ENCODE results near the gene SMNDC1.
"Not testable (repeated sequence)": the region's sequence is repeated elsewhere in the genome, so short reads cannot be mapped to it uniquely, and the experiment has no call there.

SMNDC1 gene

DNA sequence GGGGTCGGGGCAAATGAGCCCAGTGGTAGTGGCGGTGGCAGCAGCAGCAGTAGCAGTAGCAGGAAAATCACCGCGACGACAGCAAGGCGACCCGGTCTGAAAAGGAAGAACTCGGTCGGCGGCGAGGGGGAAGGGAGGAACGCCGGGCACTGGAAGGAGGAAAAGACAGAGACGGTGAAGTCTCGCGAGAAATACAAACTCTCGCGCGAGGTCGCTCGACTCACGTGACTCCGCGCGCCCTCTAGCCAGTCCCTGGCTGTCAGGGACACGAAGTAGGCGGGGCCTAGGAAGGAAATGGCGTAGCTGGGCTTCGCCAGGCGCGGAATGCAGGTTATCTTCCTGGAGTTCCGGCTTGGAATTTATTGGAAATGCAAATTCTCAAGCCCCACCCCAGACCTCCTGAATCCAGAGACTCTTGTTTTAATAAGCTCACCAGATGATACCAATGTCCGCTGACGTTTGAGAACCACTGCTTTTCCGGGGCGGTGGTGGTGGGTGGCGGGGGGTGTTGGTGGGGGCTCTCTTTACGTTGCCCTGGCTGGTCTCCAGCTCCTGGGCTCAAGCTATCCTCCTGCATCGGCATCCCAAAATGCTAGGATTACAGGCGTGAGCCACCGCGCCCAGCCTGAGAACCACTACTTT lies at the start of gene SMNDC1:
TSS of gene SMNDC1 (minus strand) at position 141 of the 642 bp plus-strand sequence. CDS start 1,333 bp downstream, outside the sequence.
- DNase-seq, result peak; percentile 97

DNA sequence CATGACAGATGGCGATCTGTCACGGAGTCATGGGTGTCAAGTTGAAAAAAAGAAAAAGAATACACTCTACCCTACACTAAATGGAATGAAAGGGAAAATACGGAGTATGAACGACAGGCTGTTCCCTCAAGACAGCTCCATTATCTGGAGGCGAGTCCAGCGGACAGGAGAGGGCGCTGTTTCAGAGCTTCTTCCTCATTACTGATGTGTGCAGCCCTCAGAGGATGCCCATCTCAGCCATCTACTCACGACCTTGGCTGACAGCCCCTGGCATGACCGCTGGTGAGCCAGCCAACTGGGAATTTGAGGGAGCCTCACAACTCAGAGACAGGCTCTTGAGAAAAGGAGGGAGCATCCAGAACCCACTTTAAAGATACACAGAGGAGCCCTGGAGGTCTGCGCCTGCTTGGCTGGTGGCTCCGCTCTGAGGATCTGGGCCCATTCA lies 49.6 kb upstream of the SMNDC1 start:
- DNase-seq, result no peak

DNA sequence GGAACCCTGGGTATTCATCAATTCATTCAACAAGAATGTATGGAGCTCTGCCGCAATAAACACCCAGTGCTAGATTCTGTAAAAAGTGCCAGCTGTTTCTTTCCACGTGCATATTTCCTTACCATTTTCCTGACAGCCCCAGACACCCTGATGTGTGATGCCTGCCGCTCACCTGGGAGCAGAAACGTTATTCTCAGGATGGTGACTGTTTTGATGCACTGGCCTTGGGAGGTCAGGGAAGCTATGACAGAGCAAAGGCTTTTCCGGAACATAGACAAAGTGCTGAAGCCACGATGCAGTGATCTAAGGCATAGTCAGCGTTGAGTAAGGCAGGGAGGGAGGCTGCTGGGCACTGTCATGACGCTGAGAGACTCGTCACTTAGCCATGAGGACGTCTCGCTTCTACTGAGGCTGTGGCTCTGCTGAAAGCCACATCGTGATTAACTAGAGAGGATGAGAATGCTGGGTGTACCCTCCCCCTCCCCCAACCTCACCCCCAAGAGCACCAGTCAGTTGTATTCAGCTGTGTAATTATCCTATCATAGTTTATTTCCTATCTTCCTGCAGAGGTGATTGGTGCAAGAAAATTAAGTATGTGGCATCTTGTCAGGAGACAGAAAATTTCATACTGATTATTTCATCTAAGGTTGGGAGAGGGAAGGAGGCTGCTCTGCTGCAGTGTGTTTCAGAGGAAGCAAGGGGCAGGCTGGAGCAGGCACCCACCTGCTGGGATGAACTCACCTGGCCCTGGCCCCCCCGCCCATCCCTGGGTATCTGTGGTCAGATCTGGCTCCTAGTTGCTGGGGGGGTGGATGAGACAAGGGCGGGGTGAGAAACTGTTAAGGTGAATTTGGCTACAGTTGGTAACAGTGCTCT lies 48.8 kb upstream of the SMNDC1 start:
- no peak for DNase-seq

DNA sequence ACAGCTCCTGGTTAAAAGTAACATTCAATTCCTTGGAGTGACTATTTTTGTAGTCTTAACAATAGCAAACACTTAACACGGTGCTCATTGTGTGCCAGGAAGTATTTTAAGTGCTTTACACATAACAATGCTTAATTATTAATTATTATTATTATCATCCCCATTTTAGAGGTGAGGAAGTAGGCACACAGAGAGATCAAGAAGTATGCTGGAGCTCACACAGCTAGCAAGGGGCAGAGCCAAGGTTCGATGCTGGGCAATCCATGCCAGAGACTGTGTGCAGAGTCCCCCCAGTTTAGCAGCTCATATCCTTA lies 48.2 kb upstream of the SMNDC1 start:
- DNase-seq, result no peak

DNA sequence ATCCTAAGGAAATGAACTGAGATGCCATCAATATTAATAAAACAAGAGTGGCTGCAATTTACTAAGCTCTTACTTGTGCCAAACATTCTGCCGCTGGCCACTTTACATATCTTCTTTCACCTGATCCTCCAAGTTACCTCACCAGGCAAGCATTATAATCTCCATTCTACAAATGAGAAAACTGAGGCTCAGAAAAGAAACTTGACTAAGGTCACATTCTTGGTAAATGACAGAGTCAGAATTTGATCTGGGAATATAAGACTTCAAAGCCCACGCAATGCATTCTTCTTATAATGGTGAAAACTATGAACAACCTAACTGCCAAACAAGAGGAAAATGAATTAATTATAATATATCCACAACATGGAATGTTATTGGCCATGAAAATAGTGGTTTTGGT lies 46.1 kb upstream of the SMNDC1 start:
- no peak for DNase-seq

DNA sequence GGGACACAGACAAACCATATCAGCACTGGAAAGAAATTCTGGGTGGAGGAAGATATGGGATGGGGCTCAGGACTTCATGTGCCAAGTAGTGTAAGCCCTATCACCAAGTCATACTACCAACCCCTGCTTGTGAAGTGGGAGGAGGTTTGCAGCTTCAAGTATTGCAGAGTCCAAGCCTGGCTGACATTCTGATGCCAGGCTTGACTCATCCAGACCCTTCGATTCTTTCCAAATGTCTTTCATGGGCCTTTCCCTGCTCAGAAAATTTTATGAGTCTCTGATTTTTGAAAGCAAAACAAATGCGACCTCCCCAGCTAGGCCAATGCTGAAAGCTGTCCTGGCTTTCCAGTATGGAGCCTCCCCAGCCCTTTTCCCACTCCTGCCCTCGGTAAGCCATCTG lies 45.1 kb upstream of the SMNDC1 start:
- no peak for DNase-seq

DNA sequence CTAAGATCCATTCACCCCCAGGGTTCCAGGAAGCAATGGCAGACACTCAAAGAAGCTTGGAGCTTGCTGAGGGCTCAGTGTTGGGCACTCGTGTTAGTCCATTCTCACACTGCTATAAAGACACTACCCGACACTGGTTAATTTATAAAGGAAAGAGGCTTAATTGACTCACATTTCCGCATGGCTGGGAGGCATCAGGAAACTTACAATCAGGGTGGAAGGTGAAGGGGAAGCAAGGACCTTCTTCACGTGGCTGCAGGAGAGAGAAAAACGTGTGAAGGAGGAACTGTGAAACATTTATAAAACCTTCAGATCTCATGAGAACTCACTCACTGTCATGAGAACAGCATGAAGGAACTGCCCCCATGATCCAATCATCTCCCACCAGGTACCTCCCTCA lies 44.7 kb upstream of the SMNDC1 start:
- DNase-seq, result no peak

DNA sequence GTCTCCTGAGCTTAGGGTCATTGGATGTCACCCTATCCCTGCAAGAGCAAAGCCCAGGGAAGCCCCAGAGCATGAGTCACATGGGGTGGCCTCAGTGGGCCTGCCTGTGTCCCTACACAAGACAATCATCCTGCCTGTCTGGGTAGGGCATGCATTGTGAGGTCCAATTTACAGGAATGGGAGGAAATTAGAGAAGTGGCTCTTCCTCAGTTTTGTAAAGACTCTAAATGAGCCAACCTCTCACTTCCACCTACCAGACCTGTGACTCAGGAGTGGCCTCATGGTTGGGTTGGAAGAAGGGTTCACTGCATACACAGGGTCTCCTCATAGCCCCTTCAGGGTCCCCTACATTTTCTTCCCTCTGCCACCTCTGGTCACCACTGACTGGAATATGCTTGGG lies 43.6 kb upstream of the SMNDC1 start:
- DNase-seq, result no peak

DNA sequence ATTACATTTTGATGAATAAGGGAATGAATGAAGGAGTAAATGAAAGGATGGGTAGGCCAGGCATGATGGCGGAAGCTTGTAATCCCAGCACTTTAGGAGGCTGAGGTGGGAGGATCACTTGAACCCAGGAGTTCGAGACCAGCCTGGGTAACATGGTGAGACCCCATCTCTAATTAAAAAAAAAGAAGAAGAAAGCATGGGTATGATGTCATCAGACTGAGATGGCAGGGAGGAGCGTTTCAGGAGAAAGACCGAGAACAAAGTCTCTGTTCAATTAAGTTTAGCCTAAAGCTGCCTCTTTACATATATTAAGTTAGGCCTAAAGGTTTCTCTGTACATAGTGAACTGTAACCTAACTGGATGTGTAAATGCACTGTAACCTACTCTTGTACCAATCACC lies 42.2 kb upstream of the SMNDC1 start:
- no peak for DNase-seq

DNA sequence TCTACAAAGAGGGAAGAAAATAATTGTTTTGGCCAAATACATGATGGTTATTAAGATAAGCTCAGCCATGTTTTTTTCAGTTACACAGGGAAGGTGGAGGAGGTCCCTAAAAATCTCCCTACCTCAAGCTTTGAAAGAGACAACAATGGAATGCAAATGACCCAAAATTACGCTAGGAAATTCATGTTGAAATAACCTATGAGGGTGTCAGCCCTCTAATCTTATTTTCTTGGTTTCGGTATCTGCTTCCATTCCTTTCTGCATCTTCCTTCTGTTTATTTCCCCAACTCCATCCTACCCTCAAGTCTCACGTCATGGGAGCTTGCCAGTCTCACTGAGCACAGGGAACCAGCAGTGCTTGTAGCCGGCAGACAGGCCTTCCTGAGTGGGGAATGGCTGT lies 40.6 kb upstream of the SMNDC1 start:
- no peak for DNase-seq

DNA sequence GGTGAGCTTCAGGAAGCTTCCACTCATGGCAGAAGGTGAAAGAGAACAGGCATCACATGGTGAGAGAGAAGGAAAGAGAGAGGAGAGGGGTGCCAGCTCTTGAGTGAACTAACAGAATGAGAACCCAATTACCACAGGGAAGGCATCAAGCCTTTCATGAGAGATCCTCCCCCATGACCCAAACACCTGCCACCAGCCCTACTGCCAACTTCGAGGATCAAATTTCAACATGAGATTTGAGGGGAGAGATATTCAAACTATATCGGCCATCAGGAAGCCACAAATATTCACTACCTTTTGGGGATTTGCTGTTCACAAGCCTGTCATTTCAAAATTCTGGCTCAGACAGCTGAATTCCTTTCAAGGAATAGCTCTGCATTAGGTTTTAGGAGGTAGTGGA lies 39.9 kb upstream of the SMNDC1 start:
- DNase-seq, result no peak

DNA sequence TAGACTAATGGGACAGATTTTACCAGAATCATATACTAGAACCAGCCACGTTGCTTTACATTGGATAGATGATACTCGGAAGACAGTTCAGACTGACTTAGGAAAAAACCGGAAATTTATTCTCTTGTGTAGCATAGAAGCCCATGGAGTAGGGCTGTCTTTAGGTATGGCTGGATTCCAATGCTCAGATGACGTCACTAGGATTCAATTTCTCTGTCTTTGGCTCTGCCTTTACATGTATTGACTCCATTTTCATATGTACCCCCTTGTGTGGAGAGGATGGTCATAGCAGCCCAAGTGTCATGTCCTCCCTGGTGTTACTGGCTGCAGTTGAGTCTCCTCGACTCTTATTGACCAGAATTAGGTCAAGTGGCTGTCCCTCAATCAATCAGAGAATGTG lies 39.2 kb upstream of the SMNDC1 start:
- no peak for DNase-seq

DNA sequence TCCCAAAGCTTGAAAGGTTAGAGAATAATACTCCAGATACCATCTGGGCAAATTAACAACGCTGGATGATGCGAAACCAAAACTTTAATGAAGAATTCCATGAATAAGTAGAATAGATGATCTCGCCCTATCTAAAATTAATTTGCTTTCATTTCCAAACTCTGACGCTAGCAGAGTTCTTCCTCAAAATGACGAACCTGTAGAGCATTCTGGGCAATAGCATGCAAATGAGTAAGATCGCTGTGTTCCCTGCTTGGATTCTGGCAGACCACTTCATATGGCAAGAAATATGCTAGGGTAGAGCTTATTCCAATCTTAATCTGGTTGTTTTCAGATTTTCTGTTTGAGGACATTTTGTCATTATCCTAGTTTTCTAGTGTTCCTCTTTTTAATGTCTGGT lies 36.1 kb upstream of the SMNDC1 start:
- DNase-seq, result no peak

DNA sequence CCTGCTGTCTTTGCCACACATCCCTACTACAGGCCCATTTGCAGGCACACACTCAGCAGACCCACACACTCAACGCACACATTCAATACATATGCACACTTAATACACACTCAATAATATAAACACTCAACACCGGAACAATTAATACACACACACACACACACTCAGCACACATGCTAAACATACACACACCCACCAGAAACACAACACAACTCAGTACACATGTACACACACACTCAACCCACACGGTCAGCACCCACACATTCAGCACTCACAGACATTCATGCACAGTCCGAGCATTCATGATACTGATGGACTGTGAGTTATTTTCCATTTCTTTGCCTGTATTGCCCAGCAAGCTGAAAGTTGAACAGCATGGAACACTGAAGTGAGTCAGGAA lies 35.4 kb upstream of the SMNDC1 start:
- DNase-seq, result no peak

DNA sequence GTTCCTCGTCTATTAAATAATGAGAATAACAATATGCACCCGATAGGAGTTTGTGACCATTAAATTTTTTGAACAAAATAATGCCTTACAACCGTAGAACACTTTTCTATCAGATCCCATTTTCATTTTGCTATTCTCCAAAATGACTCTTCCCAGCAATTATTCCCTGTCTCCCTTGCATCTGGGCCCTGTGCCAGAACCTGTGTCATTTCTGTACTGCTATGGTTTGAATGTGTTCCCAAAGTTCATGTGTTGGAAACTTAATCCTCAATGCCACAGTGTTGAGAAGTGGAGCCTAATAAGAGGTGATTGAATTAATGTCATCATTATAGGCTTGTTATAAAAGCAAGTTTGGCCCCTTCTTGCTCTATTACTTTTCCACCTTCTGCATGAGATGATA lies 33.2 kb upstream of the SMNDC1 start:
- DNase-seq, result no peak

DNA sequence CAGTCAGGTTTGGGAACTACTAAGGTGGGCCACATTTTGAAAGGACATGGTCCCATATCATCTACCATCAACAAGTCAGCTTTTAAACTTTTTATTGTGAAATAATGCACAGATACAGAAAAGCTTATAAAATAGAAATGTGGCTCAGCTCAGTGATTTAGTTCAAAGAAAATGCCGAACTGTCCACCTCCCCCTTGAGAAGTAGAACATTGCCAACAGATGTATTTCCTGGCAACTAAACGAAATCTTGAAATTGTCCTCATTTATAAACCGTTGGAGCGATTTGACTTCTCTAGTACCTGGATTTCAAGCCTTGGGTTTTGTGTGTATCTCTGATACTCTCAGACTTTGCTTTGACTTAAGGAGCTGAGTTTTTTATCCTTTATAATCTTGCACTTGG lies 32.7 kb upstream of the SMNDC1 start:
- DNase-seq, result no peak

DNA sequence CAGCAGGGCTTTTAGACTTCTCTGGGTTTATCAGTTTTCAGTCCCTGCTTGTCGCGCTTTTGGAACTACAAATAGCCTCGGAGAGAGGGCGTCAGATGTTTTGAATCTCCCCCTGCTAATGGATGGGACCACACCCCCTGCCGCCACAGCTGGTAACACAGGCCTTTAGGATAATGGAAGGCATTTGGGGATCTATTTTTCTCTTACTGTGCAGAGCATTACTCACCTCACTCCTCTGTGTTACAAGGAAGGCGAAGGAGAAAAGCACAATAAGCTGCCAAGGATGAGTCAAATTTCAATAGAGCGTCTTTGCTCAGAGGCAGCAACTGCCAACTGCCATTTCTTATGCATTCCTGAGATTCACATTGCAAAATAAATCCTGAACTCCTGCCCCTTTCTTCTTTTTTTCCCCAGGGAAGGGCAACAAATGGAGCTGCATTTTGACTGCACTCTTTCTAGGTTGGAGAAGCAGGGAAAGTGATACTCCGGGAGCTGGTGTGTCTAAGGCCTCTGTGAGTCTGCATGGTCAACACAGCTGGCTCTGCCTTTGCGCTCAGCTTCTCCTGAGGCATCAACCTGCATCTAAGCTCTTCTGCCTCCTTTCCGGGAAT lies 31.5 kb upstream of the SMNDC1 start:
- DNase-seq, result no peak

DNA sequence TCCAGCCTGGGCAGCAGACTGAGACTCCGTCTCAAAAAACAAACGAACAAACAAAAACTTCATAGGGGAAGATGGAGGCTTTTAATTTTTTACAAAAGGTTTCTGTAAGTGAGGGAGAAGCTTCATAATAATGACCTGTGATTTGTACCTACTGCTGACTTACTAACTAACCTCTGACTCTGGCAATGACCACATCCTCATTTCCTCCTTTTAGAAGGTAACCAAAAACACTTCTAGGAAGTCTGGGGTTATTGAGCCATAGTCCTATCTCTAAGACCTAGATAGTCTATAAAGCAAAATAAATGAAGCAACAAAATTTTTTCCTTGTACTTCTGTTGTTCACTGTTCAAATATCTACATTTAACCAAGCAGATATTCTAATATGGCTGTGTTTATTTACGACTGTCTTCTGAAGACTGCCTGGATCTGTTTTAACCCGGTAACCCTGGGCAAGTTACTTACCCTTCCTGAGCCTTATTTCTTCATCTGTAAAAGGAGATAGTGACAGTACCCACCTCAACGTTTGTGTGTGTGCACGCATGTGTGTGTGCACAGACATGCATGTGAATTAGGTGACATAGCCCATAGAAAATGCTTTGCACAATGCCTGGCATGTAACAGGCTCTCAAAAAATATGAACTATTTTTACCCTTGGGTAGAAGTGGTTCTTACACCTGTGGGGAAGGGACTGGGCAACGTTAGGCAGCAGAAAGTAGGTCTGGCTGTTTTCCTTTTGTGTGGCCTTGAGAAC lies 30.8 kb upstream of the SMNDC1 start:
- DNase-seq, result no peak

DNA sequence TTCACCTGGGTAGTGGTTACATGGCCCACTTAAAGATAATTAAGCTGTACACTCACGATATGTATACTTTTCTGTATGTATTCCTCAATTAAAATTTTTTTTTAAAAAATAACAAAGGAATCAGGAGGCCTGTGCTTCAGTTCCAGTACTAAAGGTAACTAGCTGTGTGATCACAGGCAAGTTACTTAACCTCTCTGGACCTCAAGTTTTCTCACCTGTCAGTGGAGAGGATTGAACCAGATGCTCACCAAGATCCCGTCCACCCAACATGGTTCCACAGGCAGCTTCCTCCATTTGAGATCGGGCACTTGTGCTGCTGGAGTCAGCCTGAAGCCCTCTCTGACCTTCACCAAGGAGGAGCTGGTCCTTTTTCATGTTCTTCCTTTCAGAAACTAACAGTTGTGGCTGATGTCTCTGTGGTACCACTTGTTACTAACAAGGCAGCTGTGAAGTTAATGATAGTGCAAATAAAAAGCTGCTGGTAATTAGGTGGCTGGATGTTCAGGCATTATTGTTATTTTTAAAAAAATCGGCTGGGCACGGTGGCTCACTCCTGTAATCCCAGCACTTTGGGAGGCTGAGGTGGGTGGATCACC lies 29.4 kb upstream of the SMNDC1 start:
- DNase-seq, result no peak

DNA sequence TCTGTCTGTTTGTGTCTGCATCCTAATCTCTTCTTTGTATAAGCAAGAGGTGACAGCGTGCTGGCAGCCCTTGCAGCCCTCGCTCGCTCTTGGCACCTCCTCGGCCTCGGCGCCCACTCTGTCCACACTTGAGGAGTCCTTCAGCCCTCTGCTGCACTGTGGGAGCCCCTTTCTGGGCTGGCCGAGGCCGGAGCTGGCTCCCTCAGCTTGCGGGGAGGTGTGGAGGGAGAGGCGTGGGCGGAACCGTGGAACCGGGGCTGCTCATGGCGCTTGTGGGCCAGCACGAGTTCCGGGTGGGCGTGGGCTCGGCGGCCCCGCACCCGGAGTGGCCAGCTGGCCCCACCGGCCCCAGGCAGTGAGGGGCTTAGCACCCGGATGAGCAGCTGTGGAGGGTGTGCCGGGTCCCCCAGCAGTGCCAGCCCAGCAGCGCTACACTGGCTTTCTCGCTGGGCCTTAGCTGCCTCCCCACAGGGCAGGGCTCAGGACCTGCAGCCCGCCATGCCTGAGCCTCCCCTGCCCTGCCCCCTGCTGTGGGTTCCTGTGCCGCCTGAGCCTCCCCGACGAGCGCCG lies 26.6 kb upstream of the SMNDC1 start:
- DNase-seq, result not testable (repeated sequence)

DNA sequence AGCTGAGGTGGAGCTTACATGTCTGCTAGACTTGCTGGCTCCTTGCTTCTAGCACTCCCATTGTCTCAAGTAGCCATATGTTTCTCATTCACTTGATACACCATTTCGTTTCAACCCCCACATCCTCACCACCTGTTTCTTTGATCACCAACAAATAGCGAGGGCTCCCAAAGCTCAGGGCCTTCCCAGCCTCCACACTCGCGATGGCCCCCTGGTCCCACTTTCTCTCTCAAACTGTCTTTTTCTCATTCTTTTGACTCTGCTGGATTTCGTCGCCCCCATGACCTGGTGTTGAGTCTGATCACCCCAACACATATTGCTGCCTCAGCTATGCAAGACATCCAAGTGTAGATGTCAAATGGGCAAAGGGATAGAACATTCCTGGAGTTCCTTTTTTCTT lies 26.0 kb upstream of the SMNDC1 start:
- no peak for DNase-seq

DNA sequence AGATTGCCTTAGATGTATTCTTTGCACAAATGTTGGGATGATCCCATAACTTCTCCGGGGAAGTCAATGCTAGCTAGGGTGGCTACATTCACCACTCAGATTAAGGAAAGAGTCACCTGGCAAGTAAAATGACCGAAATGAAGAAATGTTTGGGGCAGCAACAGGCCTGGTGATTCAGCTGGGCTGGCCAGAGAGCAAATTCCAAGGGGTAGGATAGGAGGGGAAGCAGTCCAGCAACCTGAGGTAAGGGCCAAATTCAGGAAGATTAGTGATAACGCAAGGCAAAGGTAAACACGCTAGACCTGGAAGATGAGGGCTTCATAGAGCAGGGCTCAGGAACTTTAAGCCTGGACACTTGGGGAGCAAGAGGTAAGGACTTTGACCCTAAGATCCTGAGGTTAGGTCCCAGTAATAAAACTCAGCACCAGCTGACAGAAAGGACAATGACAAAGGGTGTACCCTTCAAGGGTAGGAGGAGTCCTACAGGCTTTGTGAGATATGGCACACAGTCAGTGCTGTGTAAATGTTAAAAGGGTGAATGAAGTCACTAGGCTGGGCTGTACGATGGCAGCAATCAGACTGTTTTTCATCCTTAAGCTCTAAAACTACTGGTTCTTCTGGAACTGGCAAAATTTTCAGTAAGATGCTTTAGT lies 22.7 kb upstream of the SMNDC1 start:
- no peak for DNase-seq

Data from NCI-H1436 treated with DMSO at 0.1 percent for 48 hours (cell line).